ENCODE data around the gene PTGER1.
A peak's percentile ranks its signal among the peaks of the same experiment; 100 is the strongest.
"Not testable (repeated sequence)": the region's sequence is repeated elsewhere in the genome, so short reads cannot be mapped to it uniquely, and the experiment has no call there.

Gene PTGER1

GRCh38 chr19:14473978-14474578 lies 1.1 kb downstream of the PTGER1 start:
- no peak for DNase-seq (ENCODE audit: low spot score)

GRCh38 chr19:14473073-14473977 lies 1.8 kb downstream of the PTGER1 start:
- DNase-seq (ENCODE audit: low spot score), result no peak

GRCh38 chr19:14472202-14472938 lies 2.8 kb downstream of the PTGER1 start:
- peak; percentile 54 for DNase-seq (ENCODE audit: low spot score)

- DNase-seq (ENCODE audit: low spot score), result no peak
Observed at GRCh38 chr19:14471436-14472187, 3.5 kb downstream of the PTGER1 start.

GRCh38 chr19:14470031-14470876 lies 4.9 kb downstream of the PTGER1 start:
- DNase-seq (ENCODE audit: low spot score), result no peak

GRCh38 chr19:14467816-14468215 lies 7.3 kb downstream of the PTGER1 start:
- no peak for DNase-seq (ENCODE audit: low spot score)

- no peak for DNase-seq (ENCODE audit: low spot score)
Observed at GRCh38 chr19:14467391-14467790, 7.8 kb downstream of the PTGER1 start.

GRCh38 chr19:14463747-14464146 lies 11.4 kb downstream of the PTGER1 start:
- DNase-seq (ENCODE audit: low spot score), result no peak

- not testable (repeated sequence) for DNase-seq (ENCODE audit: low spot score)
Observed at GRCh38 chr19:14462401-14462800, 12.8 kb downstream of the PTGER1 start.

- no peak for DNase-seq (ENCODE audit: low spot score)
Observed at GRCh38 chr19:14460935-14461334, 14.2 kb downstream of the PTGER1 start.

GRCh38 chr19:14459703-14460102 lies 15.5 kb downstream of the PTGER1 start:
- no peak for DNase-seq (ENCODE audit: low spot score)

GRCh38 chr19:14452303-14452702 lies 22.9 kb downstream of the PTGER1 start:
- not testable (repeated sequence) for DNase-seq (ENCODE audit: low spot score)

GRCh38 chr19:14450876-14451275 lies 24.3 kb downstream of the PTGER1 start:
- no peak for DNase-seq (ENCODE audit: low spot score)

- DNase-seq (ENCODE audit: low spot score), result no peak
Observed at GRCh38 chr19:14450168-14450874, 24.8 kb downstream of the PTGER1 start.

- DNase-seq (ENCODE audit: low spot score), result no peak
Observed at GRCh38 chr19:14449321-14449720, 25.8 kb downstream of the PTGER1 start.

- DNase-seq (ENCODE audit: low spot score), result no peak
Observed at GRCh38 chr19:14446336-14447036, 28.7 kb downstream of the PTGER1 start.

- no peak for DNase-seq (ENCODE audit: low spot score)
Observed at GRCh38 chr19:14443632-14444216, 31.4 kb downstream of the PTGER1 start.

GRCh38 chr19:14442891-14443631 lies 32.1 kb downstream of the PTGER1 start:
- DNase-seq (ENCODE audit: low spot score), result peak; percentile 74
